CD8-positive, alpha-beta memory T cell (primary cell): ENCODE measurements around the gene SRMS. TPM values are rescaled to one million over a fixed set of nuclear protein-coding genes. Genes with fewer than 3 reads are reported as not detected.
A peak's percentile ranks its signal among the peaks of the same experiment; 100 is the strongest.
"Not testable (repeated sequence)": the region's sequence is repeated elsewhere in the genome, so short reads cannot be mapped to it uniquely, and the experiment has no call there.

Experiments
- CTCF ChIA-PET: fragments of 350-600 bp; sonication (Branson Sonifier 250); formaldehyde crosslinking; loops from one replicate; lab custom pipeline; 2021; ENCODE audit warnings: antibody characterized with exemption; lab: Charles Lee
- POLR2A ChIA-PET: fragments of 350-600 bp; sonication (Branson Sonifier 250); formaldehyde crosslinking; loops from one replicate; lab custom pipeline; 2021; ENCODE audit warnings: antibody characterized with exemption; lab: Charles Lee
- DNase-seq, 5 donors: peaks; one replicate each; pipeline versions ENCODE4 v3.0.0 to v3.0.0-alpha.2; 2020 to 2022; ENCODE audit warnings: mixed read lengths in 1 of 5
- H3K27ac ChIP-seq: one replicate; pipeline ENCODE4 v1.7.0; 2013; ENCODE audit warnings: low read depth, mild to moderate bottlenecking, low read length, moderate library complexity
- H3K27me3 ChIP-seq: 2 replicates; pipeline ENCODE4 v1.7.0; 2013; ENCODE audit warnings: low read length, mild to moderate bottlenecking; ENCODE audit not compliant: insufficient read depth, poor library complexity, severe bottlenecking
- H3K36me3 ChIP-seq: 2 replicates; pipeline ENCODE4 v1.7.0; 2013; ENCODE audit warnings: mild to moderate bottlenecking, low read length, moderate library complexity; ENCODE audit not compliant: insufficient read depth
- H3K4me1 ChIP-seq: 2 replicates; pipeline ENCODE4 v1.7.0; 2013; ENCODE audit warnings: mild to moderate bottlenecking, low read length, moderate library complexity; ENCODE audit not compliant: insufficient read depth
- H3K4me3 ChIP-seq: 2 replicates; pipeline ENCODE4 v1.7.0; 2013; ENCODE audit warnings: mild to moderate bottlenecking, low read length
- H3K9me3 ChIP-seq: 2 replicates; pipeline ENCODE4 v1.7.0; 2013; ENCODE audit warnings: mild to moderate bottlenecking, low read length
- H3K27ac Mint-ChIP-seq, 8 donors: one replicate each; pipeline ENCODE4 v1.8.0; 2020 to 2021; ENCODE audit warnings: mixed read lengths in 8 of 8, mild to moderate bottlenecking in 6 of 8, inconsistent platforms in 3 of 8, moderate library complexity in 3 of 8
- H3K27me3 Mint-ChIP-seq, 2 donors: one replicate each; pipeline ENCODE4 v1.8.0; 2020 to 2021; ENCODE audit warnings: mixed read lengths in 2 of 2, mild to moderate bottlenecking in 1 of 2, moderate library complexity in 1 of 2
- H3K36me3 Mint-ChIP-seq, 3 donors: one replicate each; pipeline ENCODE4 v1.8.0; 2020 to 2021; ENCODE audit warnings: mixed read lengths in 3 of 3, inconsistent platforms in 1 of 3, mild to moderate bottlenecking in 1 of 3
- H3K4me1 Mint-ChIP-seq, 3 donors: one replicate each; pipeline ENCODE4 v1.8.0; 2020 to 2021; ENCODE audit warnings: mixed read lengths in 3 of 3, inconsistent platforms in 1 of 3, mild to moderate bottlenecking in 1 of 3
- H3K4me3 Mint-ChIP-seq, 7 donors: one replicate each; pipeline ENCODE4 v1.8.0; 2020 to 2021; ENCODE audit warnings: mixed read lengths in 7 of 7, mild to moderate bottlenecking in 6 of 7, moderate library complexity in 4 of 7, inconsistent platforms in 2 of 7
- H3K9me3 Mint-ChIP-seq, 5 donors: one replicate each; pipeline ENCODE4 v1.8.0; 2020 to 2022; ENCODE audit warnings: mixed read lengths in 5 of 5, mild to moderate bottlenecking in 3 of 5, moderate library complexity in 2 of 5, inconsistent platforms in 1 of 5
- polyA plus RNA-seq: library from polyadenylated mRNA; unstranded; fragments of 300-500 nt; fragmentation: Illumina TruSeq; gene quantifications from one replicate; pipeline ENCODE4 v1.2.3, GENCODE V29; 2021
- total RNA-seq, 2 experiments: library from RNA; stranded (reverse); gene quantifications; one replicate each; pipeline ENCODE4 v1.2.3, GENCODE V29; 2021

SRMS gene
- total and polyA plus RNA-seq, 3 experiments from 2014 or later, result not detected

DNA sequence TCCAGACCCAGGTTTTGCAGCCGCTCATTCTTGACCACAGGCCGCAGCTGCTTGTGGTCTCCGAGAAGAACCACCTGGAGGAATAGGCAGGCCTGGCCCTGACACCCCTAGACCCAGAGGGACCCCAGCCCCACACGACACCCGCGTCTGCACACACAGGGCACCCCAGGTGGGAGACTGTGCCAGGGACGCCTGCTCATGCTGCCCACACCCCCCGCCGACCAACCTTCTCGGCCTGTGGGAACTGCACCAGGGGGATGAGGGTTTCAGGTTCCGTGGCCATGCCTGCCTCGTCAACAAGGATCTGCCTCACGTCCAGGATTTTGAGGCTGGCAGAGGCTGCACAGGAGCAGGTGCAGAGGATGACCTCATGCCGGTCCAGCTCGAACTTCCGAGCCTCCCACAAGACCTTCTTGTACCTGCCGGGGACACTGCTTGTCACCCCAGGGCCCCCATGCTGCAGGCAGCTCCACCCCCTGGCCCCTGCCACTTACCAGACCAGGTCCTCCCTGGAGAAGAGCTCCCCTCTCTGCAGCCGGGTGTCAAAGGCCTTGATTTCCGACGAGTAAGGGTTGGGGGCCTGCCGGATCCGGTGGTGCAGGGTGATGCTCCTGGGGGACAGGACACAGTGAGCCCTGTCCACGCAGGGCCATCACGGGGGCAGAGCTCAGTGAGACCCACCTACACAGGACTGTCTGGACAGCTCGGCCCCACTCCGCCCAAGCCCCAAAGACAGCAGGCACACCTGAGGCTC is 13.5 kb upstream of the SRMS start:
- Mint-ChIP-seq H3K4me1 (peaks cover 0 to 4% (median 2%) of the 10 kb centered on the region in 3 donors), H3K27me3 (no peaks in the 10 kb centered on the region), H3K27ac (peak overlapping the region in 1 of 8 donors; percentile 78), H3K9me3 (no peaks in the 10 kb centered on the region), H3K36me3 (peaks cover 0 to 32% (median 2%) of the 10 kb centered on the region in 3 donors), H3K4me3 (no peak overlapping the region)
- Histone ChIP-seq H3K4me3 (no peak overlapping the region), H3K27me3 (no peaks in the 10 kb centered on the region), H3K4me1 (no peaks in the 10 kb centered on the region), H3K9me3 (no peaks in the 10 kb centered on the region), H3K36me3 (no peaks in the 10 kb centered on the region), H3K27ac (no peak overlapping the region)
- ChIA-PET POLR2A (no interaction called here), CTCF (interaction anchor here (1.3 kb wide), 1 partner anchor 8 kb away, joined by 3 read pairs; no protein-coding TSS in a partner anchor)
- no peak for DNase-seq

DNA sequence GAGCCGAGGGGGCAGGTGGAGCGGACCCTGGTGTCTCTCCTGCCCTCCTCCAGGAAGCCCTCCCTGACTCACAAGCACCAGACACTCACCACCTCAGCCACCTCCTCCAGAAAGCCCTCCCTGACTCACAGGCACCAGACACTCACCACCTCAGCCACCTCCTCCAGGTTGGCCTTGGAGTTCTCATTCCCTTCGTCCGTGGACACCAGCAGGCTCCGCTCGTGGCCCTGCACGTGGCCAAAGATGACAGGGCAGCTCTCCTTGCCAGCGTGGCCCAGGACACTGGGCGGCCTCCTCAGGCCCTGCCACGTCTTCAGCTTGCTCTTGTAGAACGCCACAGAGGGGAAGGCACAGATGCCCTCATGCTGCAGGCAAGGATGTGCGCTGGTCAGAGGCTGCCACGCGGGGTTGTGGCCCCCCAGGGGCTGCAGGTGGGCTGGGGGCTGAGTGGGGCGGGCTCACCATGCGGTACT is 12.8 kb upstream of the SRMS start:
- POLR2A ChIA-PET, result no interaction called here
- Histone ChIP-seq H3K27ac (no peak overlapping the region), H3K36me3 (no peaks in the 10 kb centered on the region), H3K4me1 (no peaks in the 10 kb centered on the region), H3K9me3 (no peaks in the 10 kb centered on the region), H3K4me3 (no peak overlapping the region), H3K27me3 (no peaks in the 10 kb centered on the region)
- CTCF ChIA-PET, result no interaction called here
- H3K4me3 Mint-ChIP-seq, result no peak overlapping the region
- H3K9me3 Mint-ChIP-seq, result no peaks in the 10 kb centered on the region
- H3K27ac Mint-ChIP-seq, result peak overlapping the region in 3 of 8 donors; percentile 66 to 79 (median 78)
- DNase-seq, result no peak
- no peaks in the 10 kb centered on the region for H3K27me3 Mint-ChIP-seq
- peaks cover 0 to 4% (median 2%) of the 10 kb centered on the region in 3 donors for H3K4me1 Mint-ChIP-seq
- peaks cover 0 to 29% (median 2%) of the 10 kb centered on the region in 3 donors for H3K36me3 Mint-ChIP-seq

DNA sequence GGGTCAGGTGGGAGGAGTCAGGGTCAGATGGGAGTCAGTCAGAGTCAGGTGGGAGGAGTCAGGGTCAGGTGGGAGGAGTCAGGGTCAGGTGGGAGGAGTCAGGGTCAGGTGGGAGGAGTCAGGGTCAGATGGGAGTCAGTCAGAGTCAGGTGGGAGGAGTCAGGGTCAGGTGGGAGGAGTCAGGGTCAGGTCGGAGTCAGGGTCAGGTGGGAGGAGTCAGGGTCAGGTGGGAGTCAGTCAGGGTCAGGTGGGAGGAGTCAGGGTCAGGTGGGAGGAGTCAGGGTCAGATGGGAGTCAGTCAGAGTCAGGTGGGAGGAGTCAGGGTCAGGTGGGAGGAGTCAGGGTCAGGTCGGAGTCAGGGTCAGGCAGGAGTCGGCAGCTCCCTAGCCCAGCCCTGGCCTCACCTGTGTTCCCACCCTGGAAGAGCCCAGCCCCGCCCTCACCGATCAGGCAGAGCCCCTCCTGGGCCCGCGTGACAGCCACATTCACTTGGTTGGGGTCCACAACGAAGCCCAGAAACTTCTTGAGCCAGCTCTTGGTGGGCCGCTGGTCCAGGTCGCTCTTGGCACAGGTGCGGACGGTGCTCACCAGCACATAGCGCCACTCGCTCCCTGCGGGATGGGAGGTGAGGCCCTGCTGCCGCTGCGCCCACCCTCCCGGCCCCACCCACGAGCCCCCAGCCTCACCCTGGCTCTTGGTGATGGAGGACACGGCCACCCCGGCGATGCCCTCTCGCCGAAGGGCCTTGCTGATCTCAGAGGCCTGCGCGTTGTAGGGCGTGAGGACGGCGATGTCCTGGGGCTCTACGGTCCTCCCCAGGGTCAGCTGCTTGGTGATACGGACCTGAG is 12.2 kb upstream of the SRMS start:
- H3K4me1 ChIP-seq, H3K4me3 ChIP-seq, POLR2A ChIA-PET, H3K36me3 ChIP-seq, H3K27me3 ChIP-seq, H3K4me1 Mint-ChIP-seq, H3K27ac ChIP-seq, CTCF ChIA-PET, H3K9me3 ChIP-seq, H3K27me3 Mint-ChIP-seq, H3K4me3 Mint-ChIP-seq, H3K9me3 Mint-ChIP-seq: not testable (repeated sequence)
- peak in 1 of 5 donors; percentile 32 for DNase-seq
- Mint-ChIP-seq H3K27ac (peak overlapping the region in 1 of 8 donors; percentile 78), H3K36me3 (peaks cover 0 to 28% (median 2%) of the 10 kb centered on the region in 3 donors)

DNA sequence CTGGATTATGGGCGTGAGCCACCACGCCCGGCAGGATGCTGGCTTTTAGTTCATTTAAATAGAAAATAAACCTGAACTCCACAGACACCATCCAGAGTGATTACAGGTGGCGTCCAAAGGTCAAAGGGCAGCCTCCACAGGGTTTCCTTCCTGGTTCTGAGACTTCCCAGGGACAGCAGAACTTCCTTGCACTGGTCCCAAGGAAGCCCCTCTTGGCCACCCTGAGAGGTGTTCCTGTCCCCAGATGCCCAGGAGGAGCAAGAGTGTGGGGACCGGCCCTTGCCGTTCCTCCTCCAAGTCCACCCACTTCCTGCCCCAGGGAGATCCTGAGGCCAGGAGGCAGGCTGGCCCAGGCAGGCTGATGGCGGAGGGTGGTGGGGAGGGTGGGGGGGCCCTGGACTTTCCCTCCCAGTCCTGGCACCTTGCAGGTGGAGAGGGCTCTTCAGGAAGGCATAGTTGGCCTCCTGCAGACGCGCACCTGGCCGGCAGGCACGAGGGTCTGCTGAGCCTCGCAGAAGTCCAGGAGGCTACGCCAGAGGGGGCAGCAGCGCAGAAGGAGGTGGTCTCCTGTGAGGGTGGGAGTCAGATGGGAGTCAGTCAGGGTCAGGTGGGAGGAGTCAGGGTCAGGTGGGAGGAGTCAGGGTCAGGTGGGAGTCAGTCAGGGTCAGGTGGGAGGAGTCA is 11.4 kb upstream of the SRMS start:
- Mint-ChIP-seq H3K9me3 (no peaks in the 10 kb centered on the region), H3K4me3 (no peak overlapping the region), H3K27ac (no peak overlapping the region), H3K27me3 (no peaks in the 10 kb centered on the region), H3K36me3 (peaks cover 0 to 24% (median 2%) of the 10 kb centered on the region in 3 donors), H3K4me1 (peaks cover 0 to 11% (median 2%) of the 10 kb centered on the region in 3 donors)
- H3K36me3 ChIP-seq, result no peaks in the 10 kb centered on the region
- no peaks in the 10 kb centered on the region for H3K9me3 ChIP-seq
- peak in 1 of 5 donors; percentile 23 for DNase-seq
- H3K27me3 ChIP-seq, result no peaks in the 10 kb centered on the region
- CTCF ChIA-PET, result no interaction called here
- no peaks in the 10 kb centered on the region for H3K4me1 ChIP-seq
- no peak overlapping the region for H3K4me3 ChIP-seq
- no peak overlapping the region for H3K27ac ChIP-seq
- POLR2A ChIA-PET, result no interaction called here

DNA sequence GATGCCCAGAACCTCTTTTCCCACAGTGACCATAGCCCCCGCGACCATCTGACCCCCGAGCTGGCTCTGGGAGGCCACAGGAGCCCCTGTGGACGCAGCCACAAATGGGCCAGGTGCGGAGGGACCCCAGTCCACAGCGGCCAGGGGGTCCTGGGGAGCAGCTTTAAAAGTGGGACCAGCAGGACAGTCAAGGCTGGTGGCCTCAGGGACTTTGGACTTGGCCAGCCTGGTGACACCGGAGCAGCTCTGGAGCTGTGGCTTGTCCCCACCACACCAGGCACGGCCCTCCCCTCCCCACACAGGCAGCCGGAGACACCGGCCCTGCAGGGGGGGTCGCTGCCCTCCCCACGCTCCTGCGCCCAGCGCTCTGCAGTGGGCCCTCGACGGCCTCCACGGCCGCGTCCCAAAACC is 9.9 kb upstream of the SRMS start:
- POLR2A ChIA-PET, result interaction anchor here (1.2 kb wide), 1 partner anchor 96 kb away, joined by 3 read pairs; the partner anchor contains the start of gene STMN3
- DNase-seq, result no peak
- CTCF ChIA-PET, result interaction anchor here (1.8 kb wide), 1 partner anchor 20 kb away, joined by 8 read pairs; the partner anchor contains the start of gene PTK6
- Mint-ChIP-seq H3K4me3 (no peak overlapping the region), H3K4me1 (peaks cover 8 to 21% (median 10%) of the 10 kb centered on the region in 3 donors), H3K36me3 (peaks cover 0 to 24% (median 2%) of the 10 kb centered on the region in 3 donors), H3K27ac (peak overlapping the region in 1 of 8 donors; percentile 48), H3K9me3 (no peaks in the 10 kb centered on the region), H3K27me3 (peaks cover 0 to 2% of the 10 kb centered on the region in 2 donors)
- Histone ChIP-seq H3K4me1 (peaks cover 8% of the 10 kb centered on the region), H3K4me3 (no peak overlapping the region), H3K9me3 (no peaks in the 10 kb centered on the region), H3K27me3 (no peaks in the 10 kb centered on the region), H3K36me3 (no peaks in the 10 kb centered on the region), H3K27ac (no peak overlapping the region)

DNA sequence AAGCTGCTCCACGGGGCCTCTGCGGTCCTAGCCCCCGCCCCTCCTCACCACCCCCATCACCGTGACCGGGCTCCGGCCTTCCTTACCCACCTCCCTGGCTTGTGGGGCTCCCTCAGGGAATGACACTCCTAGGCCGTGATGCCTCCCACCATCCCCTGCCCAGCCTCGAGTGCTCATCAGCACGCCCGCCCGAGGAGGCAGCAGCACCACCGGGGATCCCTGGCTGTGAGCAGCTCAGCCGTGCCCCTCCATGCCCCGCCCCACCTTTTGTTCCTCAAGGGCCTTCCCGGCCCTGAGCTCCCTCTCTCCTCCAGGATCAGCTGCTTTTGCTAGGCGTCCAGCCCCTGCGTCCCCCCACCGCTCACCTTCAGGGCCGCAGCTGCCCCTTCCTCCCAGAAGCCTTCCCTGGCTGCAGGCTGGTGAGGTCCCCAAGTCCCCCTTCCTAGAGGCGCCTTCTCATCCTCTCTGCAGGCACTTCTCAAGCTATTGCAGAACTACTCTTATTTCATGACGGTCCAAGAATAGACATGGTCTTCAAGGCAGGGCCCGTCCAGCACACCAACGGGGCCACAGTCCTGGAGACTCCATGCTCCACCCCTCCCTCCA is 9.4 kb upstream of the SRMS start:
- Histone ChIP-seq H3K9me3 (no peaks in the 10 kb centered on the region), H3K27me3 (no peaks in the 10 kb centered on the region), H3K4me3 (no peak overlapping the region), H3K4me1 (peaks cover 14% of the 10 kb centered on the region), H3K27ac (no peak overlapping the region), H3K36me3 (no peaks in the 10 kb centered on the region)
- no peak overlapping the region for H3K4me3 Mint-ChIP-seq
- ChIA-PET POLR2A (interaction anchor here (1.2 kb wide), 1 partner anchor 96 kb away, joined by 3 read pairs; the partner anchor contains the start of gene STMN3), CTCF (interaction anchor here (1.8 kb wide), 1 partner anchor 19 kb away, joined by 8 read pairs; the partner anchor contains the start of gene PTK6)
- peaks cover 0 to 2% of the 10 kb centered on the region in 2 donors for H3K27me3 Mint-ChIP-seq
- H3K9me3 Mint-ChIP-seq, result no peaks in the 10 kb centered on the region
- H3K27ac Mint-ChIP-seq, result peak overlapping the region in 2 of 8 donors; percentile 48 to 79
- no peak for DNase-seq
- peaks cover 0 to 23% (median 2%) of the 10 kb centered on the region in 3 donors for H3K36me3 Mint-ChIP-seq
- peaks cover 10 to 25% (median 11%) of the 10 kb centered on the region in 3 donors for H3K4me1 Mint-ChIP-seq

DNA sequence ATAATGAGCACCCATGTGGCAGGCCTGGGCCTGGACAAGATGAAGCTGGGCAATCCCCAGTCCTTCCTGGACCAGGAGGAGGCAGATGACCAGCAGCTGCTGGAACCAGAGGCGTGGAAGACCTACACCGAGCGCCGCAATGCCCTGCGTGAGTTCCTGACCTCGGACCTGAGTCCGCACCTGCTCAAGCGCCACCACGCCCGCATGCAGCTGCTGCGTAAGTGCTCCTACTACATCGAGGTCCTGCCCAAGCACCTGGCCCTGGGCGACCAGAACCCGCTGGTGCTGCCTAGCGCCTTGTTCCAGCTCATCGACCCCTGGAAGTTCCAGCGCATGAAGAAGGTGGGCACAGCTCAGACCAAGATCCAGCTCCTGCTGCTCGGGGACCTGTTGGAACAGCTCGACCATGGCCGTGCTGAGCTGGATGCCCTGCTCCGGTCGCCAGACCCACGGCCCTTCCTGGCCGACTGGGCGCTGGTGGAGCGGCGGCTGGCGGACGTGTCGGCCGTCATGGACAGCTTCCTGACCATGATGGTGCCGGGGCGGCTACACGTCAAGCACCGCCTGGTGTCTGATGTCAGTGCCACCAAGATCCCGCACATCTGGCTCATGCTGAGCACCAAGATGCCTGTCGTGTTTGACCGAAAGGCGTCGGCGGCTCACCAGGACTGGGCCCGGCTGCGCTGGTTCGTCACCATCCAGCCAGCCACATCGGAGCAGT is 8.3 kb upstream of the SRMS start:
- POLR2A ChIA-PET, result no interaction called here

More for the DNA sequence above, 8.3 kb upstream of the SRMS start:
- no peak for DNase-seq
- Histone ChIP-seq H3K4me1 (peaks cover 16% of the 10 kb centered on the region), H3K27me3 (no peaks in the 10 kb centered on the region), H3K9me3 (no peaks in the 10 kb centered on the region), H3K27ac (no peak overlapping the region), H3K4me3 (no peak overlapping the region), H3K36me3 (no peaks in the 10 kb centered on the region)
- CTCF ChIA-PET, result interaction anchor here (1.8 kb wide), 2 partner anchors 11 to 18 kb away, joined by 7 to 8 read pairs; partner anchors contain the start of gene PTK6
- Mint-ChIP-seq H3K27ac (peak overlapping the region in 1 of 8 donors; percentile 41), H3K9me3 (no peaks in the 10 kb centered on the region), H3K36me3 (peaks cover 0 to 16% (median 2%) of the 10 kb centered on the region in 3 donors), H3K27me3 (peaks cover 2 to 5% of the 10 kb centered on the region in 2 donors), H3K4me3 (peak overlapping the region in 1 of 7 donors; percentile 27), H3K4me1 (peaks cover 13 to 30% (median 14%) of the 10 kb centered on the region in 3 donors)
